Fibroblast of the aortic adventitia (primary cell): ENCODE data around the gene CAVIN3. TPM values are rescaled to one million over a fixed set of nuclear protein-coding genes. Genes with fewer than 3 reads are reported as not detected.
"Not testable (repeated sequence)": the region's sequence is repeated elsewhere in the genome, so short reads cannot be mapped to it uniquely, and the experiment has no call there.

Experiments
- DNase-seq: peaks from one replicate; pipeline ENCODE4 v3.0.0-alpha.2; 2010; ENCODE audit warnings: low read depth
- H3K4me3 ChIP-seq: 2 replicates; pipeline ENCODE4 v1.5.1; 2011; ENCODE audit warnings: low read depth, mild to moderate bottlenecking, control low read depth, low read length, moderate library complexity
- total RNA-seq: library from RNA; depleted of rRNA; stranded (reverse); fragments of >200 nt; gene quantifications from 2 replicates; pipeline ENCODE4 v1.2.3, GENCODE V29; 2012; ENCODE audit warnings: low replicate concordance
- TF ChIP-seq, protein P1 (sequence below): IDR thresholded peaks from 2 replicates; pipeline ENCODE4 v1.5.1; 2011; ENCODE audit warnings: mild to moderate bottlenecking, low read length, control low read depth, inconsistent platforms; ENCODE audit not compliant: insufficient read depth

The CAVIN3 gene
- total RNA-seq, 1 donor: 323 TPM

DNA sequence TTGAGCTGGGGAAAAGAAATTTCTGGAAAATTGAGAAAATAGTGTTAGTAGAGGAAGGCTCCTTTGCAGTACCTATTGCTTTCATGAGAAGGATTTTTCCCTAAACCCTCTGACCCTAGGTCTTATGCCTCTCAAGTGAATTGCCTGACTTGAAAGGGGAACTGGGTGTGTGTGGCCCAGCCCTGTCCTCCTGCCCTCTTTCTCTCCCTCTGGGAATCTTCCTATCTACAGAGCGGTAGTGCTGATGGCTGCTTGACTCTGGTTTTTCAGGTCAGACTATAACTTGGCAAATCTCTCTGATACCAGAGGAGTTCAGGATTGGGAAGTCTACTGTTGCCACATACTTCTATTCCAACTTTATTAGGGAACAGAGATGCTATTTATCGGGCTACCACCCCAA lies 19.2 kb downstream of the CAVIN3 start:
- DNase-seq: no peak
- TF ChIP-seq, protein P1, sequence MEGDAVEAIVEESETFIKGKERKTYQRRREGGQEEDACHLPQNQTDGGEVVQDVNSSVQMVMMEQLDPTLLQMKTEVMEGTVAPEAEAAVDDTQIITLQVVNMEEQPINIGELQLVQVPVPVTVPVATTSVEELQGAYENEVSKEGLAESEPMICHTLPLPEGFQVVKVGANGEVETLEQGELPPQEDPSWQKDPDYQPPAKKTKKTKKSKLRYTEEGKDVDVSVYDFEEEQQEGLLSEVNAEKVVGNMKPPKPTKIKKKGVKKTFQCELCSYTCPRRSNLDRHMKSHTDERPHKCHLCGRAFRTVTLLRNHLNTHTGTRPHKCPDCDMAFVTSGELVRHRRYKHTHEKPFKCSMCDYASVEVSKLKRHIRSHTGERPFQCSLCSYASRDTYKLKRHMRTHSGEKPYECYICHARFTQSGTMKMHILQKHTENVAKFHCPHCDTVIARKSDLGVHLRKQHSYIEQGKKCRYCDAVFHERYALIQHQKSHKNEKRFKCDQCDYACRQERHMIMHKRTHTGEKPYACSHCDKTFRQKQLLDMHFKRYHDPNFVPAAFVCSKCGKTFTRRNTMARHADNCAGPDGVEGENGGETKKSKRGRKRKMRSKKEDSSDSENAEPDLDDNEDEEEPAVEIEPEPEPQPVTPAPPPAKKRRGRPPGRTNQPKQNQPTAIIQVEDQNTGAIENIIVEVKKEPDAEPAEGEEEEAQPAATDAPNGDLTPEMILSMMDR: no peak
- H3K4me3 ChIP-seq: no peak overlapping the region

DNA sequence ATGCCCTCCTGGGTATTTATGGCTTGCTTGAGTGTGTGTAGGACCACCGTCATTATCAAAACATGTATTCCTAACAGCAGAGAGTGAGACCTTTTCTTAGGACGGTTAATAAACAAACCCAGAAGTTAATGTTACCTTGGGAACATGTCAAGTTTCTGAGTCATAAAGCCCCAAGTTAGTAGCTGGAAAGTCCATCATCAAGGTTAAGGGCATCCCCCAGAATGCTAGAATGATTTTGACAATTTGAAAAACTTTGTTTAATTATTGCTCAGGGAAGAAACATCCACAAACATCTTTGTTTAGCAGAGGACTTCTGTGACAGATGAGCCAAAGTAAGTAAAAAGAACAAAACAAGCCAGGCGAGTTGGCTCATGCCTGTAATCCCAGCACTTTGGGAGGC lies 20.0 kb downstream of the CAVIN3 start:
- no peak overlapping the region for H3K4me3 ChIP-seq
- DNase-seq: no peak
- TF ChIP-seq, protein P1: no peak

DNA sequence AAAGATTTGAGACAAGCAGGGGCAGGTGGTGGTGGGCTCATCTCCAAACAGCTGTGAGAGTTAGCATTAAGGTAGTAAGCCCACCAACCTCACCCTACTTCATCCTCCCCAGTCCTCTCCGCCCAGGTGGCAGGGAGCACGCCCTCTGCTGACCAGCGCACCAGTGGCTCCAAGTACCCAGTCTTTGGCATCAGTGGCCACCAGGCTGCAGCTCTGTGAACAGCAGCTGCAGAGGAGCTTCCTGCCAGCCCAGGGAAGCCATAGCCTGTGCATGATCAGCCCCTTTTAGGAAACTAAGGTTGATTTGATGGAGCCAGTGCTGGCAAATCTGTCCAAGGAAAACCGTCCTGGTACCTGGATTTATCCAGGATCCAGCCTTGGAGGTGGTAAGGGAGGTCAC lies 21.7 kb downstream of the CAVIN3 start:
- no peak overlapping the region for H3K4me3 ChIP-seq
- DNase-seq: peak; percentile 25
- TF ChIP-seq, protein P1: peak; percentile 72

DNA sequence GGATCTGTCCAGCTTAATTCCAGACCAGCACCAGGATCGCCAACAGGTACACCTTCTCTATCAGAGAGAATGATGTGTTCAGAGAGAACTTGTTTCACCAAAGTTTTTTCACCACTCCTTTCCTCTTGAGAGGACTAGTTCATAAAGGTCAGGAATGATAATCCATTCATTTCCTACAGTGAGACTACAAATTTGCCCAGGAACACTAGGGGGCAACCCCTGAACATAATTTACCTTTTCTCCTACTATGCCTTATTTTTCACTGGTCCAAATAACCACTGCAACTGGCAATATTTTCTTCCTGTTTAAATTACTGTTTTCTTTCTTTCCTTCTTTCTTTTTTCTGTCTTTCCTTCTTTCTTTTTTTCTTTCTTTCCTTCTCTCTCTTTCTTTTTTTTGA lies 22.5 kb downstream of the CAVIN3 start:
- peak; percentile 36 for DNase-seq
- H3K4me3 ChIP-seq: no peak overlapping the region
- TF ChIP-seq, protein P1: peak; percentile 54

DNA sequence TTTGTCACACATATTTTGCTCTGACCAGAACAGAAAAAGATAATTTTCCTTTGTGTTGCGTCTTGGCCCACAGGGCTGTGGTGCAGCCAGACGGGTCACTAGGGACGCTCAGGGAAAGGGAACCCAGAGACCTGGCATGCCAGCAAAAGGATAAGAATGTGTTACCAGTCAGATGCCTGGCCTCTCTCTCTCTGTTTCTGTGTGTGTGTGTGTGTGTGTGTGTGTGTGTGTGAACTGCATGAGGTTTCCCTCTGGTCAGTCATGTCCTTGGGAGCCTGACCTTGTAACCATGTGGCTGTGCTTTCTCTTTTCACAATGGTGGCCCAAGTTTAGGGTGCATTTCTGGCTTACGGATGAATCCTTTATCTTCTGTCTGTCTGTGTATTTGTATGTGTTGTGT lies 35.3 kb downstream of the CAVIN3 start:
- no peak overlapping the region for H3K4me3 ChIP-seq
- DNase-seq: no peak
- TF ChIP-seq, protein P1: no peak

DNA sequence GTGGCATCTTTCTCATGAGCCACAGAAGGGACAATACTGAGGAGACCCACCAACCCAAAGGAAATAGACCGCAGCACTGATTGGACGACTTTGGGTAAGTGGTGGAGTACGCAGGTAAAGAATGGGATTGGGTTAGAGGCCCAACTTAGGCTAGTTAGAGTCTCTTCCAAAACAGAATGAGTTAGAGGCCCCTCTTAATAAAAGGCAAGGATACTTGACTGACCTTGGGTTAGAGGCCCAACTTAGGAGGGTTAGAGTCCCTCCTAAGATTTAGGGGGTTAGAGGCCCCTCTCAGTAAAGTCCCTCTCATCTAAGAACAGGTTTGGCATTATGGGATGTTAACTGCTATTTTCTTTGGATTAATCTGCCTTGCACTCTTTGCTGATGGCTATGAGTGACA lies 36.1 kb downstream of the CAVIN3 start:
- no peak for DNase-seq
- H3K4me3 ChIP-seq: no peak overlapping the region

DNA sequence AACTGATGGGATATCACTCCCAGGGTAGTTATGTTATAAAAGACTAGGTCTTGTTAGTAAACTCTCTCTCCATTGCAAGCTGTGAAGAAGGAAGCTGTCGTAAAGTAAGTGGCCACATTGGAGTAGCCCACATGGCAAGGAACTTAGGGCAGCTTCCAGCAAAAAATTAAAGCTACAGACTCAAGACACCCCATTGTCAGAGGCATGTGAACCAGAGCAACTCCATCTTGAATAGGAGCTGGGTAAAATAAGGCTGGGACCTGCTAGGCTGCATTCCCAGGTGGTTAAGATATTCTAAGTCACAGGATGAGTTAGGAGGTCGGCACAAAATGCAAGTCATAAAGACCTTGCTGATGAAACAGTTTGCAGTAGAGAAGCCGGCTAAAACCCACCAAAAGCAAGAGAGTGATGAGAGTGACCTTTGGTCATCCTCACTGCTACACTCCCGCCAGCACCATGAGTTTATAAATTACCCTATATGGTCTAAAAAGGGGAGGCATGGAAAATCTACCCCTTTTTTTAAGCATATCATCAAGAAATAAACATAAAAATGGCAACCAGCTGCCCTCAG lies 36.8 kb downstream of the CAVIN3 start:
- no peak for DNase-seq
- TF ChIP-seq, protein P1: no peak
- H3K4me3 ChIP-seq: no peak overlapping the region

More for the DNA sequence above, 36.1 kb downstream of the CAVIN3 start:
- TF ChIP-seq, protein P1: no peak

DNA sequence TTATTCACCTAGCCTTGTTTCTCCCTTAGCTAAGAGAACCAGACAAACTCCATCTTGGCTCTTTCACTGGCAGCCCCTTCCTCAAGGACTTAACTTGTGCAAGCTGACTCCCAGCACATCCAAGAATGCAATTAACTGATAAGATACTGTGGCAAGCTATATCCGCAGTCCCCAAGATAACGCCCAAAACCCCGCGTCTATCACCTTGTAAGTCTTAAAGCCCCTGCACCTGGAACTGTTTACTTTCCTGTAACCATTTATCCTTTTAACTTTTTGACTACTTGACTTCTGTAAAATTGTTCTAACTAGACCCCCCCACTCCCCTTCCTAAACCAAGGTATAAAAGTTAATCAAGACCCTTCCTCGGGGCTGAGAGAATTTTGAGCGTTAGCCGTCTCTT lies 39.5 kb downstream of the CAVIN3 start:
- H3K4me3 ChIP-seq, DNase-seq: not testable (repeated sequence)
